A549 (cell line): ENCODE data around the gene SEC31B.

Experiments used
- CHD2 ChIP-seq: fragments of 150-350 bp; IDR thresholded peaks from 2 replicates; pipeline ENCODE4 v1.6.1; 2014; ENCODE audit warnings: low read length; ENCODE audit not compliant: partially characterized antibody
- RNF2 ChIP-seq: fragments of 200-600 bp; sonication (generic); IDR thresholded peaks from 2 replicates; pipeline ENCODE4 v1.6.1; 2016; ENCODE audit warnings: low read depth, mild to moderate bottlenecking, antibody characterized with exemption, moderate library complexity, borderline replicate concordance
- SREBF2 ChIP-seq: fragments of 450-650 bp; IDR thresholded peaks from 2 replicates; pipeline ENCODE4 v1.6.1; 2014; ENCODE audit warnings: mild to moderate bottlenecking, moderate library complexity
- ZSCAN20 ChIP-seq: fragments of 250-450 bp; sonication (Bioruptor Pico); IDR thresholded peaks from 2 replicates; pipeline ENCODE4 v1.8.0; 2022; ENCODE audit warnings: mild to moderate bottlenecking, moderate library complexity
- TF ChIP-seq, protein P1 (sequence below): fragments of 450-650 bp; IDR thresholded peaks from 2 replicates; pipeline ENCODE4 v1.6.1; 2014; ENCODE audit warnings: antibody characterized with exemption

GRCh38 chr10:100529475-100530298 is 10.0 kb upstream of the SEC31B start, which contains the start of gene NDUFB8:
- TF ChIP-seq, protein P1, sequence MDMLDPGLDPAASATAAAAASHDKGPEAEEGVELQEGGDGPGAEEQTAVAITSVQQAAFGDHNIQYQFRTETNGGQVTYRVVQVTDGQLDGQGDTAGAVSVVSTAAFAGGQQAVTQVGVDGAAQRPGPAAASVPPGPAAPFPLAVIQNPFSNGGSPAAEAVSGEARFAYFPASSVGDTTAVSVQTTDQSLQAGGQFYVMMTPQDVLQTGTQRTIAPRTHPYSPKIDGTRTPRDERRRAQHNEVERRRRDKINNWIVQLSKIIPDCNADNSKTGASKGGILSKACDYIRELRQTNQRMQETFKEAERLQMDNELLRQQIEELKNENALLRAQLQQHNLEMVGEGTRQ: no peak
- TF ChIP-seq ZSCAN20 (CRISPR knock-in tag) (no peak), CHD2 (no peak), SREBF2 (no peak), RNF2 (no peak)
